ENCODE measurements around the gene CCDC69. TPM values are rescaled to one million over a fixed set of nuclear protein-coding genes. Genes with fewer than 3 reads are reported as not detected.

Gene CCDC69
- total and polyA plus RNA-seq, 2 of the 8 experiments (the other 6 are each of a cell fraction or from before 2014, with no cell fraction given): 8.4 to 10.8 TPM

- H3K36me3 ChIP-seq (ENCODE audit: control insufficient read depth in 2 of 4, insufficient read depth in 4 of 4, low read length in 3 of 4): no peaks in the 10 kb centered on the region
- ChIA-PET POLR2A (ENCODE audit: partially characterized antibody) (interaction anchor here (0.6 to 2.2 kb wide), 2 partner anchors 9 to 119 kb away, joined by 4 to 13 read pairs; partner anchors contain the start of gene CCDC69), CTCF (ENCODE audit: partially characterized antibody) (interaction anchor here (0.6 to 4.3 kb wide), 11 partner anchors 9 to 374 kb away, joined by 3 to 18 read pairs (median 5); partner anchors contain the start of genes ANXA6 and CCDC69)
- H2BK12ac ChIP-seq (ENCODE audit: low read depth, low read length): no peak overlapping the region
- no peaks in the 10 kb centered on the region for H4K20me1 ChIP-seq (replicated peaks in 1 of 2; ENCODE audit: control insufficient read depth in 1 of 2, insufficient read depth in 2 of 2, low read length in 2 of 2)
- H4K5ac ChIP-seq (ENCODE audit: insufficient read length, low read depth, low read length): no peak overlapping the region
- no peak overlapping the region for H3K4ac ChIP-seq (replicated peaks; ENCODE audit: insufficient read length, low read depth, low read length)
- no peak overlapping the region for H2BK5ac ChIP-seq (ENCODE audit: low read depth, low read length)
- no peak overlapping the region for H2BK15ac ChIP-seq (ENCODE audit: low read length)
- H3K14ac ChIP-seq (ENCODE audit: insufficient read length): no peak overlapping the region
- no peak overlapping the region; the same call in 1 of the 2 replicates for H2AK5ac ChIP-seq (ENCODE audit: low read depth, low read length)
- no peaks in the 10 kb centered on the region for H3K79me2 ChIP-seq (ENCODE audit: control insufficient read depth in 1 of 2, insufficient read depth in 2 of 2, low read length in 2 of 2)
- H3K18ac ChIP-seq (ENCODE audit: extremely low read depth, low read length): no peak overlapping the region
- no peaks in the 10 kb centered on the region for H3K23me2 ChIP-seq (ENCODE audit: low read depth, low read length)
- no peak overlapping the region; the same call in 1 of the 2 replicates for H2BK20ac ChIP-seq (ENCODE audit: low read length)
- no peaks in the 10 kb centered on the region for H3K79me1 ChIP-seq (ENCODE audit: low read depth, low read length)
- H3K27ac ChIP-seq (ENCODE audit: low read depth, low read length): no peak overlapping the region
- no peak for DNase-seq (ENCODE audit: low read depth in 1 of 2, low spot score in 2 of 2)
- H3K4me3 ChIP-seq (ENCODE audit: extremely low read depth in 1 of 4, insufficient read depth in 2 of 4, low read depth in 3 of 4, low read length in 4 of 4): no peak overlapping the region
- H3K27me3 ChIP-seq (replicated peaks in 1 of 4; ENCODE audit: control insufficient read depth in 3 of 4, extremely low read depth in 1 of 4, insufficient read depth in 3 of 4, low read length in 3 of 4): no peaks in the 10 kb centered on the region
- no peak overlapping the region for H2BK120ac ChIP-seq (replicated peaks; ENCODE audit: low read depth, low read length)
- FAIRE-seq: no peak
- H3K23ac ChIP-seq (ENCODE audit: insufficient read length): no peak overlapping the region
- no peak overlapping the region for H3K9ac ChIP-seq (replicated peaks in 1 of 4; ENCODE audit: extremely low read depth in 1 of 4, low read depth in 3 of 4, low read length in 3 of 4)
- no peak overlapping the region for H3K56ac ChIP-seq (replicated peaks; ENCODE audit: insufficient read length, low read depth, low read length)
- WGBS, 2 experiments (ENCODE audit: extremely low coverage in 1 of 2, insufficient coverage in 1 of 2, insufficient read length in 1 of 2, insufficient replicate concordance in 2 of 2, low coverage in 1 of 2, low lambda C conversion rate in 2 of 2, missing lambda C conversion rate in 1 of 2): 92% methylated on average over 10 of the region's 10 CpGs; no CpG with 5 or more reads in 1 of the 2 experiments
- H3K4me2 ChIP-seq (ENCODE audit: insufficient read depth in 1 of 2, low read depth in 2 of 2, low read length in 2 of 2): no peak overlapping the region
- no peak overlapping the region for H4K91ac ChIP-seq (replicated peaks; ENCODE audit: insufficient read length, low read length)
- H4K8ac ChIP-seq (ENCODE audit: extremely low read depth, insufficient read depth, low read length): no peak overlapping the region
- H2AFZ ChIP-seq (ENCODE audit: low read length): no peak overlapping the region
- peaks cover 0 to 3% (median under 1%) of the 10 kb centered on the region in 4 experiments; a peak in 4 of 7 replicates for H3K4me1 ChIP-seq (replicated peaks in 1 of 4; ENCODE audit: control insufficient read depth in 3 of 4, insufficient read depth in 4 of 4, low read length in 3 of 4)
- TF ChIP-seq KDM1A (IDR thresholded peaks at IDR 0.05; ENCODE audit: borderline replicate concordance, low read length) (no peak), CREB1 (IDR thresholded peaks at IDR 0.05) (no peak), SIRT6 (IDR thresholded peaks at IDR 0.05; ENCODE audit: low read length) (no peak), TAF1 (IDR thresholded peaks at IDR 0.05; ENCODE audit: low read depth, low read length) (no peak), EGR1 (IDR thresholded peaks at IDR 0.05; ENCODE audit: borderline replicate concordance, low read depth, low read length) (no peak), ASH2L (IDR thresholded peaks at IDR 0.05; ENCODE audit: low read length) (no peak), USF2 (IDR thresholded peaks at IDR 0.05; ENCODE audit: low read length) (no peak)
- H3K9me3 ChIP-seq (ENCODE audit: insufficient read depth in 2 of 2, low read depth in 1 of 2, low read length in 1 of 2): no peaks in the 10 kb centered on the region
Measured at GRCh38 chr5:151214614-151215545, 9.0 kb downstream of the CCDC69 start.
